Activated CD4-positive, alpha-beta T cell treated with anti-CD3 and anti-CD28 coated beads, Interleukin-2, amount 10 ng/mL, durations not matched to agents 24 days and 14 days (primary cell): ENCODE results near the gene MTCL1. TPM values are rescaled to one million over a fixed set of nuclear protein-coding genes. Genes with fewer than 3 reads are reported as not detected.

Experiments
- DNase-seq: peaks from one replicate; pipeline ENCODE4 v3.0.0; 2022
- H3K27ac Mint-ChIP-seq: one replicate; pipeline ENCODE4 v1.8.0; 2022; ENCODE audit warnings: mild to moderate bottlenecking, mixed read lengths
- H3K27me3 Mint-ChIP-seq: one replicate; pipeline ENCODE4 v1.8.0; 2022; ENCODE audit warnings: mixed read lengths
- H3K36me3 Mint-ChIP-seq: one replicate; pipeline ENCODE4 v1.8.0; 2022; ENCODE audit warnings: low read depth, mild to moderate bottlenecking, mixed read lengths
- H3K4me1 Mint-ChIP-seq: one replicate; pipeline ENCODE4 v1.8.0; 2021; ENCODE audit warnings: mixed read lengths
- H3K4me3 Mint-ChIP-seq: one replicate; pipeline ENCODE4 v1.8.0; 2022; ENCODE audit warnings: mild to moderate bottlenecking, moderate library complexity, mixed read lengths
- H3K9me3 Mint-ChIP-seq: one replicate; pipeline ENCODE4 v1.8.0; 2021; ENCODE audit warnings: mixed read lengths
- intact Hi-C: fragments of 100-400 bp; cut with micrococcal nuclease; formaldehyde crosslinking; loops from one replicate; pipeline ENCODE4 v1.15.1; 2023
- total RNA-seq: library from RNA; stranded (reverse); gene quantifications from 2 replicates; pipeline ENCODE4 v1.2.3, GENCODE V29; 2022

The MTCL1 gene
- total RNA-seq, 1 donor from 2014 or later = 0.09 TPM

DNA sequence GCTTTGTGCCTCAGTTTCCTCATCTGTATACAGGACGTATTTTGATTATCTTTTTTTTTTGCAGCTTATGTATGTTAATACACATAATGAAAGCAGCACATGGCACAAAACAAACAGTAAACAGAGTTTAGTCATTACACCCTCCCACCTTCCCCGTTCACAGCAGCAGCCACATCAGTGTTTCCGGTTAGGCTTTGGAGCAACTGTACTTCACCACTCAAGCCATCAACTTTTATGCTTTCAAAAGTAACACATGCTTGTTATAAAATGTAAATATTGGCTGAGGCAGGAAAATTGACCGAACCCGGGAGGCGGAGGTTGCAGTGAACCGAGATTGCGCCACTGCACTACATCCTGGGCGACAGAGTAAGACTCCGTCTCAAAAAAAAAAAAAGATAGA lies 117.3 kb downstream of the MTCL1 start:
- Mint-ChIP-seq H3K4me1 (no peaks in the 10 kb centered on the region), H3K9me3 (no peaks in the 10 kb centered on the region), H3K27me3 (peaks cover 3% of the 10 kb centered on the region), H3K36me3 (no peaks in the 10 kb centered on the region), H3K27ac (no peak overlapping the region), H3K4me3 (no peak overlapping the region)
- intact Hi-C loops = no loop called here
- DNase-seq = no peak

DNA sequence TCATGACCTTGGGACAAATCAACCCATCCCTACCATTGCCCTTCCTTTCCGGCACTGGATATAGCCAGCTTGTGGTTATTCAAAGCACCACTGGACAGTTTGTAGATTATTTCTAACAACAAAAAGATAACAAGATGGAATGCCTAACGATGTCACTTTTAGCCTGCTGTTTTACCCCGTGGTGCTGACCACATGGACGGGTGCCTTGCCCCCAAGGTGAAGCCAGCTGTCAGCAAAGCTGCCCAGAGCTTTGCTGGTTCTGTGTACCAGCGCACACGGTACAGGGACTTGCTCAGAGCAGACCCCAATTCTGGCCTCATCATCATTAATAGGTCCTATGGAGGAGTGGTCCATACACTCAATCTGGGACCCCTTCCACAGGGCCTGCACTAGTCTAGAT lies 118.2 kb downstream of the MTCL1 start:
- Mint-ChIP-seq H3K27me3 (peaks cover 3% of the 10 kb centered on the region), H3K27ac (no peak overlapping the region), H3K36me3 (no peaks in the 10 kb centered on the region), H3K4me1 (no peaks in the 10 kb centered on the region), H3K4me3 (no peak overlapping the region), H3K9me3 (no peaks in the 10 kb centered on the region)
- intact Hi-C loops = no loop called here
- no peak for DNase-seq

DNA sequence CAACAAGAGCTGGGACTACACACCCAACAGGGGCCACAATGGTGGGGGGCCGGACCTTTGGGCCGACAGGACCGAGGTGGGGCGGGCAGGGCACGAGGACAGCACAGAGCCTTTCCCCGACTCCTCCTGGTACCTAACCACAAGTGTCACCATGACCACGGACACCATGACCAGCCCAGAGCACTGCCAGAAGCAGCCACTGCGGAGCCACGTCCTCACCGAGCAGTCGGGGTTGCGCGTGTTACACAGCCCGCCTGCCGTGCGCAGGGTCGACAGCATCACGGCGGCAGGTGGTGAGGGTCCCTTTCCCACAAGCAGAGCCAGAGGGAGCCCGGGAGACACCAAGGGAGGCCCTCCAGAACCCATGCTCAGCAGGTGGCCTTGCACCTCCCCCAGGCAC lies 119.5 kb downstream of the MTCL1 start:
- Mint-ChIP-seq H3K27ac (no peak overlapping the region), H3K27me3 (peaks cover 3% of the 10 kb centered on the region), H3K4me1 (no peaks in the 10 kb centered on the region), H3K36me3 (no peaks in the 10 kb centered on the region), H3K9me3 (no peaks in the 10 kb centered on the region), H3K4me3 (no peak overlapping the region)
- intact Hi-C loops = no loop called here
- DNase-seq = no peak

DNA sequence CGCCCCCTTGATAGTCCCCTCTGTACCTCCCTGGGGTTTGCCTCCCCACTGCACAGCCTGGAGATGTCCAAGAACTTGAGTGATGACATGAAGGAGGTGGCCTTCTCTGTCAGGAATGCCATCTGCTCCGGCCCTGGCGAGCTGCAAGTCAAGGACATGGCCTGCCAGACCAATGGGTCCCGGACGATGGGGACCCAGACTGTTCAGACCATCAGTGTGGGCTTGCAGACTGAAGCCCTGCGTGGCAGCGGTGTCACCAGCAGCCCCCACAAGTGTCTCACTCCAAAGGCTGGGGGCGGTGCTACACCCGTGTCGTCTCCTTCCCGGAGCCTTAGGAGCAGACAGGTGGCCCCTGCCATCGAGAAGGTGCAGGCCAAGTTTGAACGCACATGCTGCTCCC lies 119.9 kb downstream of the MTCL1 start:
- DNase-seq = no peak
- peaks cover 3% of the 10 kb centered on the region for H3K27me3 Mint-ChIP-seq
- H3K27ac Mint-ChIP-seq = no peak overlapping the region
- intact Hi-C loops = no loop called here
- no peak overlapping the region for H3K4me3 Mint-ChIP-seq
- H3K9me3 Mint-ChIP-seq = no peaks in the 10 kb centered on the region
- H3K4me1 Mint-ChIP-seq = no peaks in the 10 kb centered on the region
- H3K36me3 Mint-ChIP-seq = no peaks in the 10 kb centered on the region

DNA sequence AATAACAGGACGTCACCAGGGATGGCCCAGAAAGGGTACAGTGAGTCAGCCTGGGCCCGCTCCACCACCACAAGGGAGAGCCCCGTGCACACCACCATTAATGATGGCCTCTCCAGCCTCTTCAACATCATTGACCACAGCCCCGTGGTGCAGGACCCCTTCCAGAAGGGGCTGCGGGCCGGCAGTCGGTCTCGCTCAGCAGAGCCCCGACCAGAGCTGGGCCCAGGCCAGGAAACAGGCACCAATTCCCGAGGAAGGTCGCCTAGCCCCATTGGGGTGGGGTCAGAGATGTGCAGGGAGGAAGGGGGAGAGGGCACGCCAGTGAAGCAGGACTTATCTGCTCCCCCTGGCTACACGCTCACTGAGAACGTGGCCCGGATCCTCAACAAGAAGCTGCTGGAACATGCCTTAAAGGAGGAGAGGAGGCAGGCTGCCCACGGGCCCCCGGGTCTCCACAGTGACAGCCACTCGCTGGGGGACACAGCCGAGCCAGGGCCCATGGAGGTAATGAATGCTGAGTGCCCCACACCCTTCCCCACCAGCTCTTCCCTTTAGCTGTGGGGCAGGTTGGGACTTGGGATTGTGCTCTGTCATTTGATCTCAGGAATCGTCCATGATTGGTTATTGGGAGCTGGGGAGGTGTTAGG lies 120.5 kb downstream of the MTCL1 start:
- H3K4me1 Mint-ChIP-seq = no peaks in the 10 kb centered on the region
- intact Hi-C loops = no loop called here
- H3K27me3 Mint-ChIP-seq = peaks cover 3% of the 10 kb centered on the region
- no peak overlapping the region for H3K4me3 Mint-ChIP-seq
- H3K9me3 Mint-ChIP-seq = no peaks in the 10 kb centered on the region
- no peak overlapping the region for H3K27ac Mint-ChIP-seq
- no peak for DNase-seq
- H3K36me3 Mint-ChIP-seq = no peaks in the 10 kb centered on the region

DNA sequence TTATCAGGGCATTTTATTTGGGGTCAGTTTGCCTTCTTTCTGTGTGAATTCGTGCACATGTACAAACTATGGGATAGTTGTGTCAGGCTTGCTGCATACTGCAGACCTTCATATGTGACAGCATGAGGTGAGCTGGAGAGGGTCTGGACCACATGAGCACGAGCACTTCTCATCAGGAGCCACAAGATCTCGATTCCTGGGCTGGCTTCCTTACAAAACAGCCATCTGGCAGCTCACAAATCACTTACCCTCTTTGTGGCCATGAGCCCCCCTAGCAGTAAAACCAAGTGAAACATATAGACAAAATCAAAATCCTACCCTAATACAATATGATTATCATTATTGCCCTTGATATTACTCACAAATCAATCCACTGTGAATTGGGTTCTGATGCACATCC lies 121.2 kb downstream of the MTCL1 start:
- Mint-ChIP-seq H3K27ac (no peak overlapping the region), H3K4me3 (no peak overlapping the region), H3K4me1 (no peaks in the 10 kb centered on the region), H3K36me3 (no peaks in the 10 kb centered on the region), H3K27me3 (no peaks in the 10 kb centered on the region), H3K9me3 (no peaks in the 10 kb centered on the region)
- no peak for DNase-seq
- intact Hi-C loops = no loop called here

DNA sequence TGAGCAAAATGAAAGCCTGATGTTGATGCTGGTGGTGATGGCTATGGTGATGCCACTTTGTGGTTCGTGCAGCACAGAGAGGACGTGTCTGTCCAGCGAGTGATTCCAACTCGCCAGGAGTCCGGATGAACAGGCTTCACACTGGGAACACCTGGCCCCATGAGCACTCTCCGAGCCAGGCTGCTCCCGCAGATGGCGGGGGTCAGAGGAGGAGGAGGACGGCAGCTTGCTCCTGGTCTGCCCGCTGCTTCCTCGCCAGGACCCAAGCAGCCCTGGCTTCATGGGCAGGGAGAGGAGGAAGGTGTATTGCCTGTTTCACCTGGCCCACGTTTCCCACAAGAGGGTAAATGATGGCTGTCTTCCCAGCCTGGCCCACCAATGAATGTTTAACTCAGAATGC lies 121.6 kb downstream of the MTCL1 start:
- intact Hi-C loops = no loop called here
- H3K27me3 Mint-ChIP-seq = no peaks in the 10 kb centered on the region
- H3K27ac Mint-ChIP-seq = no peak overlapping the region

DNA sequence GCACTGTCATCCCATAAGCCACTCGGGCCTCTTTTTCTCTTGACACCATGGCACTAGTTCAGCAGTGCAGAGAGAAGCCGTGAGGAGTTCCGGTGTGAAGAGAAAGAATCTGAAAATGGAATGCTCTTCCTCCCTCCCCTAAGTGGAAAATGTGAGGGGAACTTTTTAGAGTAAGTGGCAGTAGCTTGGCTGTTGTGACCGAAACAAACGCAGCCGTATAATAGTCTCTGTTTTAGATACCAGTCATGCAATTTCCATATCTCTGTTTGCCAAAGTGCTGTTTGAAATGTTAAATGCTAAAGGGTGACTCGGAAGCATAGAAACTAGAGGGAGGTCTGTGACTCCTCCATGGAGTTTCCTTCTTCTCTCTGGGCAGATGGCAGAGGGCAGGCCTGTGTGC lies 122.9 kb downstream of the MTCL1 start:
- Mint-ChIP-seq H3K36me3 (no peaks in the 10 kb centered on the region), H3K4me1 (no peaks in the 10 kb centered on the region), H3K4me3 (no peak overlapping the region), H3K27me3 (no peaks in the 10 kb centered on the region), H3K9me3 (no peaks in the 10 kb centered on the region), H3K27ac (no peak overlapping the region)
- DNase-seq = no peak
- intact Hi-C loops = no loop called here

More for the DNA sequence above, 121.6 kb downstream of the MTCL1 start:
- H3K36me3 Mint-ChIP-seq = no peaks in the 10 kb centered on the region
- H3K9me3 Mint-ChIP-seq = no peaks in the 10 kb centered on the region
- H3K4me1 Mint-ChIP-seq = no peaks in the 10 kb centered on the region
- no peak for DNase-seq
- no peak overlapping the region for H3K4me3 Mint-ChIP-seq

DNA sequence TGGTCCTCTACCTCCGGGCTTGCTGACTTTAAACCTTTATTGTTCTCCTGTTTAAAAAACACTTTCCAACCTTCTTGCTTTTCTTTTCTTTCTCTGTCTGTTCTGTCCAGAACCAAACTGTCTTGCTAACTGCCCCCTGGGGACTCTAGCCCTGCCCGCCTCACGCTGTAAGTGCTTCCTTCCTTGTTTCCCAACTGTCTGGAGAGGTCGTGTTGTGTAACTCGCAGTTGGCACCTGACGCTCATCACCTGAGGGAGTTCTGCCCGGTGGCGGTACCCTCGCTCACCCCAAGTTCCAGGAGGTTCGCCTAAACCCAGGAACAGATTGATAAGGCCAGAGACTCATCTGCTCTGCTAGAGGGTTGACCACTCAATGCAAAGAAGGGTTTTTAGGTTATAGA lies 123.4 kb downstream of the MTCL1 start:
- no peaks in the 10 kb centered on the region for H3K36me3 Mint-ChIP-seq
- DNase-seq = no peak
- H3K4me1 Mint-ChIP-seq = no peaks in the 10 kb centered on the region
- no peaks in the 10 kb centered on the region for H3K9me3 Mint-ChIP-seq
- intact Hi-C loops = no loop called here
- no peaks in the 10 kb centered on the region for H3K27me3 Mint-ChIP-seq
- no peak overlapping the region for H3K27ac Mint-ChIP-seq
- no peak overlapping the region for H3K4me3 Mint-ChIP-seq

DNA sequence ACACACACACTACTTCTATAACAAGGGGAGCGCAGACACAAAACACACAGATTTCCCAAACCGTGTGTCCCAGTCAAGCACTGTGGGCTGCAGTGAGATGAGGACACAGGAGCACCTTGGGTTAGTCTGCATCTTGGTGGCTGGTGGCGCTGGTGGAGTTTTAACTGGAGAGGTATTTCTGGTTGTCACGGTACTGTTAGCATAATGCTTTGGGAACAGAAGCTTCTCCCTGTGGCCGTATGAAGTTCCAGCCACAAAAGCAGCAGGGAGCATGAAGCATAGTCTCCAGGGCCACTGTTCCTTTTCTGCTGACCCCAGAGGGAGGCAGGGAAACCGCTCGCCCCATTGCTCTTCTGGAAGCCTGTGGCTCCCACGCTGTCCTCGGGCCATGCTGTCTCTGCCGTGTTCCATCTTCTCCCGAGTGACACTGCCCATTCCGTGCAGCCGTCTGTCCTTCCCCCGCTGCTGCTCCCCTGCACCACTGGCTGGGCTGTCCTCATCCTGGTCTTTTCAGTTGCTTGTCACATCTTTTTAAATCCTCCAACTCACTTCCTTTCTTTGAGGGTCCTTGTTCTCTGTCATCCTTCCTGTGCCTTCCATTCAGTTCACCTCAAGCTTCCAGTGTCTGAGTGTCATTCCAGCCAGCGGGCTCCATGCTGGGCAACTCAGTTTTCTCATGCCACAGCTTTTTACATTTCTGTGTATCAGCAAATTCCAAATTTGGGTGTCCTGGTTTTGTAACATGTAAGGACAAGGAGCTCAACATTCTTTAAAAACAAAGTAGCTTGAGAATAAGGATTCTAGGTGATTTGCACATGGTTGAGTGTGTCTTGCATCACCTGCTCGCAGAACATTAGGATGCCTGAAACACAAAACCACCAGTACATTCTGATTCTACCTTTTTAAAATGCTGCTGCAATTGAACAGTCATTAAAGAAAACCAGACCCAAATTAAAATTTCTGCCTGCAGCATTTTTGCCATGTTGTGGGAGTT lies 125.0 kb downstream of the MTCL1 start:
- no peaks in the 10 kb centered on the region for H3K4me1 Mint-ChIP-seq
- intact Hi-C loops = no loop called here
- no peak overlapping the region for H3K27ac Mint-ChIP-seq
- peaks cover 4% of the 10 kb centered on the region for H3K9me3 Mint-ChIP-seq
- no peak overlapping the region for H3K4me3 Mint-ChIP-seq
- no peak for DNase-seq
- no peaks in the 10 kb centered on the region for H3K36me3 Mint-ChIP-seq
- H3K27me3 Mint-ChIP-seq = peaks cover 1% of the 10 kb centered on the region

DNA sequence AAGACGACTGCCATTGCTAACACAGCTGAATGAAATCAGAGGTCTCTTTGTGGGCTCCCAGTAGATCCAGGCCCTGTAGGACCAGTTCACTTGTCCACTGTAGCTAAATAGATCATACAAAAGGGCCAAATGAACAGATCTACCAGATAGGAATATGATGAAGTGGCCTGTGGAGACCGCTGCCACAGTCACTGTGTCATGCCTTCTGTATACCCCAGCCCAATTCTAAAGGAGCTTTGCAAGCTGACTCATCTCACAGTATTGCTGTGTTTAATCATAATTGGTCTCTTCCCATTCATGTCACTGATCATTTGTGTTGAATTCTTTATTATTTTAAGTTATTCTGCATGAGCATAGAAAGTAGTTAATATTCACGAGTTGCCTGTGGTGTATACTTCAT lies 125.8 kb downstream of the MTCL1 start:
- intact Hi-C loops = no loop called here
- DNase-seq = no peak
- H3K27me3 Mint-ChIP-seq = peaks cover 1% of the 10 kb centered on the region
- H3K4me1 Mint-ChIP-seq = no peaks in the 10 kb centered on the region
- no peak overlapping the region for H3K4me3 Mint-ChIP-seq
- H3K9me3 Mint-ChIP-seq = peaks cover 4% of the 10 kb centered on the region
- H3K36me3 Mint-ChIP-seq = no peaks in the 10 kb centered on the region
- no peak overlapping the region for H3K27ac Mint-ChIP-seq

DNA sequence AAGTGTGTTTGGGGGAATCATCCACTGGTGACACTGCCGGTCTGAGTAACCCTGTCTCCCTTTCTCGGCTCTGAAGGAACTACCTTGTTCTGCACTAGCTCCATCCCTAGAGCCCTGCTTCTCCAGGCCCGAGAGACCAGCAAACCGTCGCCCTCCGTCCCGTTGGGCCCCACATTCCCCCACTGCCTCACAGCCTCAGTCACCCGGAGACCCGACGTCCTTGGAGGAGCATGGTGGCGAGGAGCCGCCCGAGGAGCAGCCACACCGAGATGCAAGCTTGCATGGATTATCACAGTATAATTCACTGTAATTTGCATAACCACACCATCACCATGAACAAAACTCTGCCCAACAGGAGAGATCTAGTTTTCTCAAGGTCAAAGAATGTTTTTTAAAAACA lies 126.2 kb downstream of the MTCL1 start:
- no peak overlapping the region for H3K4me3 Mint-ChIP-seq
- H3K27ac Mint-ChIP-seq = no peak overlapping the region
- no peaks in the 10 kb centered on the region for H3K36me3 Mint-ChIP-seq
- H3K9me3 Mint-ChIP-seq = peaks cover 4% of the 10 kb centered on the region
- no peaks in the 10 kb centered on the region for H3K4me1 Mint-ChIP-seq
- H3K27me3 Mint-ChIP-seq = peaks cover 1% of the 10 kb centered on the region
- intact Hi-C loops = no loop called here
- no peak for DNase-seq

DNA sequence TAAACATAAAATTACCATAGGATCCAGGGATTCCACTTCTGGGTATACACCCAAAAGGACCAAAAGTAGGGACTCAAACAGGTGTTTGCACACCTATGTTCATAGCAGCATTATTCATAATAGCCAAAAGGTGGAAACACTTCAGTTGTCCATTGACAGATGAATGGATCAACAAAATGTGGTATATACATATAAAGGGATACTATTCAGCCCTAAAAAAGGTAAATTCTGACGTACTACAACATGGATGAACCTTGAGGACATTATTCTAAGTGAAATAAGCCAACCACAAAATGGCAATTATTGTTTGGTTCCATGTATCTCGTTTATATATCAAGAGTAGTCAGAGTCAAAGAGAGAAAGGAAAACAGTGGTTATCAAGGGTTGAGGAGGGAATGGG lies 128.1 kb downstream of the MTCL1 start:
- no peaks in the 10 kb centered on the region for H3K36me3 Mint-ChIP-seq
- no peak overlapping the region for H3K4me3 Mint-ChIP-seq
- intact Hi-C loops = no loop called here
- no peak overlapping the region for H3K27ac Mint-ChIP-seq
- H3K9me3 Mint-ChIP-seq = peaks cover 9% of the 10 kb centered on the region
- no peak for DNase-seq
- no peaks in the 10 kb centered on the region for H3K4me1 Mint-ChIP-seq
- H3K27me3 Mint-ChIP-seq = peaks cover 1% of the 10 kb centered on the region

DNA sequence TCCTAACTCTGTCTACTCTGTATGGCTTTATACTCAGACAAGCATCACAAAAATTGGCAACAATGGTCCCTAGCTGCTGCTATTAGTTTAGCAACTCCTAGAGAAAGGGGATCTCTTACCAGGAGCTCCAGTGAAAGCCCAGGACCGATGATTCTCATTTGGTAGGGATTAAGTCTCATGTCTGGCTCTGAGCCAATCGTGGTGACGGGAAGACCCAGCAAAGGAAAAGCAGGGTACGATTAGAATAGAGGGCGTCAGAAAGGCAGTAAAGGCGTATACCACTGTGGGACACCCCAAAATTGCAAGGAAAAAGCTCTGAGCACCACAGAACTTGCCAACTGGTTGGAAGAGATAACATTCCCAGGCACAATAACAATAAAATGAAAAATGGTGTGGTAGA lies 129.5 kb downstream of the MTCL1 start:
- H3K27ac Mint-ChIP-seq = no peak overlapping the region
- H3K36me3 Mint-ChIP-seq = no peaks in the 10 kb centered on the region
- DNase-seq = no peak
- H3K4me1 Mint-ChIP-seq = no peaks in the 10 kb centered on the region
- H3K27me3 Mint-ChIP-seq = peaks cover 1% of the 10 kb centered on the region
- no peak overlapping the region for H3K4me3 Mint-ChIP-seq
- intact Hi-C loops = no loop called here
- peaks cover 9% of the 10 kb centered on the region for H3K9me3 Mint-ChIP-seq
